Parathyroid adenoma (tissue), 2 donors: ENCODE results near the gene MAPK7.
A peak's percentile ranks its signal among the peaks of the same experiment; 100 is the strongest.

Experiments used
- H2AFZ ChIP-seq: fragments of 300-600 bp; sonication (generic); one replicate; pipeline ENCODE4 v1.7.0; 2017; ENCODE audit warnings: antibody characterized with exemption, mild to moderate bottlenecking
- H3K27ac ChIP-seq: fragments of 300-600 bp; sonication (generic); one replicate; pipeline ENCODE4 v1.7.0; 2017
- H3K27me3 ChIP-seq: fragments of 300-600 bp; sonication (generic); one replicate; pipeline ENCODE4 v1.7.0; 2017; ENCODE audit warnings: low read length; ENCODE audit not compliant: control insufficient read depth, insufficient read depth
- H3K36me3 ChIP-seq: fragments of 300-600 bp; sonication (generic); one replicate; pipeline ENCODE4 v1.7.0; 2017; ENCODE audit warnings: low read length; ENCODE audit not compliant: control insufficient read depth, insufficient read depth
- H3K4me1 ChIP-seq: fragments of 300-600 bp; sonication (generic); one replicate; pipeline ENCODE4 v1.7.0; 2017; ENCODE audit warnings: control low read depth
- H3K4me2 ChIP-seq: fragments of 300-600 bp; sonication (generic); one replicate; pipeline ENCODE4 v1.7.0; 2017; ENCODE audit warnings: low read length
- H3K4me3 ChIP-seq: fragments of 300-600 bp; sonication (generic); one replicate; pipeline ENCODE4 v1.7.0; 2017; ENCODE audit warnings: low read depth, low read length
- H3K79me2 ChIP-seq: fragments of 300-600 bp; sonication (generic); one replicate; pipeline ENCODE4 v1.7.0; 2017; ENCODE audit warnings: control low read depth
- H3K9ac ChIP-seq: fragments of 300-600 bp; sonication (generic); one replicate; pipeline ENCODE4 v1.7.0; 2017; ENCODE audit warnings: mild to moderate bottlenecking
- H3K9me3 ChIP-seq: fragments of 300-600 bp; sonication (generic); one replicate; pipeline ENCODE4 v1.7.0; 2017; ENCODE audit warnings: low read length; ENCODE audit not compliant: control insufficient read depth
- TF ChIP-seq, protein P1 (sequence below): fragments of 300-600 bp; sonication (generic); IDR thresholded peaks from one replicate; pipeline ENCODE4 v1.7.0; 2017; ENCODE audit warnings: antibody characterized with exemption, mild to moderate bottlenecking
- donor health status: primary hyperparathyroidism.

Gene MAPK7

DNA sequence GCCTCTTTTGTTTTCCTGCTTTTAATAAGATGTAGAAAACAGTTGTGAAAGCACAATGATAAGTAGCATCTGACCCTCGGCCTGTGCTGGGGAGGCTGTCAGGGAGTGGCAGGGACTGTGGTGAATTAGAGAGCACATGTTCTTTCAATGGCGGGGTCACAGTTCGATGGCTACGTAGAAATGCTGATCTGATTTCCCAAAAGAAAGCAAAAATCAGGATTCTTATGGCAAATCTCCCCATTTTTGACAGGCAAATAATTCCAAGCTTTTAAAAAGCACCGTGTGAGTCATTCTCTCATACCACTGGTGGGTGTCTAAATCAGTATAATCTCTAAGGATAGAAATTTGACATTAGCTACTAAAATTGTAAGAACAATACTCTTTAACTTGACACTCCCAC lies 4.2 kb upstream of the MAPK7 start:
- Histone ChIP-seq H3K36me3 (no peaks in the 10 kb centered on the region), H3K9me3 (no peaks in the 10 kb centered on the region), H3K9ac (no peak overlapping the region), H3K27ac (no peak overlapping the region), H3K27me3 (no peaks in the 10 kb centered on the region), H3K4me2 (no peak overlapping the region), H3K4me3 (no peak overlapping the region), H2AFZ (no peak overlapping the region), H3K4me1 (peaks cover 3% of the 10 kb centered on the region), H3K79me2 (peaks cover 2% of the 10 kb centered on the region)
- TF ChIP-seq, protein P1, sequence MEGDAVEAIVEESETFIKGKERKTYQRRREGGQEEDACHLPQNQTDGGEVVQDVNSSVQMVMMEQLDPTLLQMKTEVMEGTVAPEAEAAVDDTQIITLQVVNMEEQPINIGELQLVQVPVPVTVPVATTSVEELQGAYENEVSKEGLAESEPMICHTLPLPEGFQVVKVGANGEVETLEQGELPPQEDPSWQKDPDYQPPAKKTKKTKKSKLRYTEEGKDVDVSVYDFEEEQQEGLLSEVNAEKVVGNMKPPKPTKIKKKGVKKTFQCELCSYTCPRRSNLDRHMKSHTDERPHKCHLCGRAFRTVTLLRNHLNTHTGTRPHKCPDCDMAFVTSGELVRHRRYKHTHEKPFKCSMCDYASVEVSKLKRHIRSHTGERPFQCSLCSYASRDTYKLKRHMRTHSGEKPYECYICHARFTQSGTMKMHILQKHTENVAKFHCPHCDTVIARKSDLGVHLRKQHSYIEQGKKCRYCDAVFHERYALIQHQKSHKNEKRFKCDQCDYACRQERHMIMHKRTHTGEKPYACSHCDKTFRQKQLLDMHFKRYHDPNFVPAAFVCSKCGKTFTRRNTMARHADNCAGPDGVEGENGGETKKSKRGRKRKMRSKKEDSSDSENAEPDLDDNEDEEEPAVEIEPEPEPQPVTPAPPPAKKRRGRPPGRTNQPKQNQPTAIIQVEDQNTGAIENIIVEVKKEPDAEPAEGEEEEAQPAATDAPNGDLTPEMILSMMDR, result no peak

DNA sequence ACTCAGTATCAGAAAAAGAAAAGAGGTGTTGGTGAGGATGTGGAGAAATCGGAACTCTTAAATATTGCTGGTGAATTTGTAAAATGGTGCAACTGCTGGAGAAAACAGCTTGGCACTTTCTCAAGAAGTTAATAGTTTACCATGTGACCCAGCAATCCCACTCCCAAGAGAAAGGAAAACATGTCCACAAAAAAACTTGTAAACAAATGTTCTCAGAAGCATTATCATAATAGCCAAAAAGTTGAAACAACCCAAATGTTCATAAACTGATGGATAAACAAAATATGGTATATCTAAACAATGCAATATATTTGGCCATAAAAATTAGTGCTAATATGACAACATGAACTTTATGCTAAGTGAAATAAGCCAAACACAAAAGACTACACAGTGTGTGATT lies 2.6 kb upstream of the MAPK7 start:
- H3K79me2 ChIP-seq, result peaks cover 2% of the 10 kb centered on the region
- H3K27me3 ChIP-seq, result no peaks in the 10 kb centered on the region
- H3K4me1 ChIP-seq, result peaks cover 7% of the 10 kb centered on the region
- H3K9ac ChIP-seq, result no peak overlapping the region
- TF ChIP-seq, protein P1, result no peak
- no peaks in the 10 kb centered on the region for H3K9me3 ChIP-seq
- no peak overlapping the region for H3K4me2 ChIP-seq
- no peak overlapping the region for H2AFZ ChIP-seq
- no peaks in the 10 kb centered on the region for H3K36me3 ChIP-seq
- H3K27ac ChIP-seq, result no peak overlapping the region
- no peak overlapping the region for H3K4me3 ChIP-seq

DNA sequence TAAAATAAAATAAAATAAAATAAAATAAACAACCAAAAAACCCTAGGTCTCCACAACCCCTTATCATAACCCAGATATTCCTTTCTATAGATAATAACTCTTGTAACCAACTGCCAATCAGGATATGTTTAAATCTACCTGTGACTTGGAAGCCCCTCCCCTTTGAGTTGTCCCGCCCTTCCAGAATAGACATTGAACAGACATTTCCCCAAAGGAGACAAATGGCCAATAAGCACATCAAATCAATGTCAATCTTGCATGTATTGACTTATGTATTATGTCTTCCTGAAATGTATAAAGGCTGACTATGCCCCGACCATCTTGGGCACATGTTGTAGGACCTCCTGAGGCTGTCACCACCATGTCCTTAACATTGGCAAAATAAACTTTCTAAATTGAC lies 1.5 kb upstream of the MAPK7 start:
- Histone ChIP-seq H3K4me2 (peak overlapping the region; percentile 69), H3K79me2 (peaks cover 2% of the 10 kb centered on the region), H3K4me3 (peak overlapping the region; percentile 90), H3K36me3 (no peaks in the 10 kb centered on the region), H3K27ac (peak overlapping the region; percentile 93), H3K27me3 (no peaks in the 10 kb centered on the region), H2AFZ (peak overlapping the region; percentile 92), H3K9ac (peak overlapping the region; percentile 70), H3K9me3 (no peaks in the 10 kb centered on the region), H3K4me1 (peaks cover 7% of the 10 kb centered on the region)
- TF ChIP-seq, protein P1, result no peak

DNA sequence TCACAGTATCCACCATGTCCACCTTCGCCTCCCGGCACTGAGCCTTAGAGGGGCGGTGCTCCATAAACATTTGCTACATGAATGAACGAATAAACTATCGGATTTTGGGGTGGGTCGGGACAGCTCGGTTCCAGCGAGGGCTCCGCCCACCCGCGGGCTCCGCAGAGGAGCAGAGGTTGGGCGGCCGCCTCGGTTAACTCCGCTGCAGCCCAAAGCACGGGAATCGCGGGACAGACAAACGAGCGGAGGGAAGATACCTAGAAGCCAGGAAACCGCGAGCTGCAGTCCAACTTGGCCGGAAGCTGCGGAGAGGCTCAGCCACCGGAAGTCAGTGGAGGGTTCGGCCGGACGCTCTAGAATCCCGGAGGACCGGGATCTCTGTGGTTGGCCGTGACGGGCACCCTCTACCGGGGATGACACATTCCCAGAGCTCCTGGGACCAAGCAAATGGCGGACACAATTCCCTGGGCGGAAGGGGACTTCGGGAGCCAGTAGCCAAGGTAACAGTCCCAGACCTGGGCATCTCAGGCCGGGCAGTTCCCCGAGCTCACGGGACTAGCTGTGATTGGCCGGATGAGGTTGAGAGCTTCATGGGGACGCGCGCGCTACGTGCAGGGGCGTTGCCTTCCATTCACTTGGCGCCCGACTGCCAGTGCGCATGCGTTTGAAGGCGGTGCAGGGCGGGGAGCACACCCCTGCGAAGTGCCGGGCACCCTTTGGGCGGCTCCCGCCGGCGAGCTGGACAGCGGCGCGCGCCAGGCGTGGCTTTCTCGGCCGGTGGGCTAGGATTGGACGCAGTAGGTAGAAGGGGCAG lies 489 bp upstream of the MAPK7 start:
- Histone ChIP-seq H3K79me2 (peaks cover 2% of the 10 kb centered on the region), H3K27me3 (no peaks in the 10 kb centered on the region), H3K4me3 (peak overlapping the region; percentile 90), H3K9ac (peak overlapping the region; percentile 70), H3K27ac (peak overlapping the region; percentile 93), H3K36me3 (no peaks in the 10 kb centered on the region), H3K4me1 (peaks cover 7% of the 10 kb centered on the region), H3K4me2 (peak overlapping the region; percentile 71), H3K9me3 (no peaks in the 10 kb centered on the region), H2AFZ (peak overlapping the region; percentile 92)
- TF ChIP-seq, protein P1, result peak; percentile 26
